GM12878 (cell line): ENCODE data around the gene CCDC85B.

Source experiments
- DPF2 ChIP-seq: fragments of 450-650 bp; IDR thresholded peaks from 2 replicates; pipeline ENCODE4 v1.6.1; 2017; ENCODE audit warnings: mild to moderate bottlenecking
- EZH2 ChIP-seq: IDR thresholded peaks from 2 replicates; pipeline ENCODE4 v1.6.1; 2012; ENCODE audit warnings: low read depth, mild to moderate bottlenecking, control low read depth, inconsistent platforms, low read length, borderline replicate concordance; ENCODE audit not compliant: control insufficient read depth
- POLR2A ChIP-seq: IDR thresholded peaks from 2 replicates; pipeline ENCODE4 v1.6.1; 2011; ENCODE audit warnings: low read depth, mild to moderate bottlenecking, low read length
- POLR2AphosphoS5 ChIP-seq: IDR thresholded peaks from 2 replicates; pipeline ENCODE4 v1.6.1; 2011; ENCODE audit warnings: mild to moderate bottlenecking, low read length, inconsistent platforms
- SIX5 ChIP-seq: IDR thresholded peaks from 2 replicates; pipeline ENCODE4 v1.6.1; 2011; ENCODE audit warnings: mild to moderate bottlenecking, low read depth, low read length, moderate library complexity; ENCODE audit not compliant: severe bottlenecking
- SRF ChIP-seq, 2 experiments: IDR thresholded peaks; 2 replicates each; pipeline ENCODE4 v1.6.1; 2011; ENCODE audit warnings: low read depth in 2 of 2, low read length in 2 of 2, mild to moderate bottlenecking in 1 of 2, moderate library complexity in 1 of 2
- TF ChIP-seq, protein P1 (sequence below): IDR thresholded peaks from 2 replicates; pipeline ENCODE4 v1.6.1; 2011; ENCODE audit warnings: low read depth, mild to moderate bottlenecking, low read length, moderate library complexity, borderline replicate concordance; ENCODE audit errors: extremely low read depth
- TF ChIP-seq, protein P2 (sequence below), 3 experiments: IDR thresholded peaks in 2 of 3; conservative IDR thresholded peaks in 1 of 3; 2 replicates each; pipeline ENCODE4 v1.5.1; 2011; ENCODE audit warnings: low read depth in 3 of 3, low read length in 3 of 3, mild to moderate bottlenecking in 3 of 3, control low read depth in 2 of 3, moderate library complexity in 2 of 3, inconsistent platforms in 1 of 3, mixed read lengths in 1 of 3; ENCODE audit not compliant: control insufficient read depth in 2 of 3, insufficient read depth in 1 of 3; ENCODE audit errors: extremely low read depth in 1 of 3

DNA sequence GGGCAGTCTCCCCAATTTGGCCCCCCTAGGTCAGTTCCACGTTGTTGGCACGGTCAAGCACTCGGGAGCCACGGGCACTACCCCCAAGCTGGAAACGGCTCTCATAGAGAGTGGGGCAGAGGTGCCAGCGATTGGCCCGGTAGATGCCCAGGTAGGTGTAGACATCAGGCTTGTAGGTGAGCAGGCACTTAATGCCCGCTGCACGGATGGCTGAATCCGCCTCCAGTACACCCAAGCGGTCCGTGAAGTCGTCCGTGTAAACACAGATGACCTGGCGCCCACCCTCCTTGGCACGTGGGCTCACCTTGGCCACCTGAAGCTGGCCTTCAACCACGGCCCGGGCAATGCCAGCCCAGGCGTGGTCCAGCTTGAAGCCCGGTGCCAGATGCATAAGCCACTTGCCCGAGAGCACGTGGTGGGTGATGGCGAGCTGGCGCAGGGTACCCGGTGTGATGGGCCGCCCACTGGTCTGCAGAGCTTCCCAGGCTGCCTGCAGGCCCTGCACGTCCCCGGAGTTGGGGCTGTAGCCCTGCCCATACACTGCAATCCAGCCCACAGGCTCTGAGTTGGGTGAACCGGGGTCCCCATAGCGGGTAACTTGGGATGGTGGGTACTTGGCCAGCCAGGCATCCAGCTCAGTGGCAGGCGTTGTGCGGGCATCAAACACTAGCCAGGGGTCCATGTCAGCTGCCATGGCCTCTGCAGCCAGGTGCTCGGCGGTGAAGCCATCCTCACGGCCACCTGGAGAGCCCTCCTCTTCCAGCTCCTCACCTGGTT, 27.1 kb downstream of the CCDC85B start:
- TF ChIP-seq SIX5 = no peak
- TF ChIP-seq POLR2A = peak; percentile 54
- TF ChIP-seq POLR2AphosphoS5 = no peak
- TF ChIP-seq SRF (IDR thresholded peaks at IDR 0.05; ENCODE audit: low read depth in 2 of 2, low read length in 2 of 2) = 0 out of 4 replicates have a peak, but pooled peaks of 1 of the 2 experiments have one; percentile 3
- no peak for TF ChIP-seq EZH2
- TF ChIP-seq, protein P1, sequence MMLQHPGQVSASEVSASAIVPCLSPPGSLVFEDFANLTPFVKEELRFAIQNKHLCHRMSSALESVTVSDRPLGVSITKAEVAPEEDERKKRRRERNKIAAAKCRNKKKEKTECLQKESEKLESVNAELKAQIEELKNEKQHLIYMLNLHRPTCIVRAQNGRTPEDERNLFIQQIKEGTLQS = no peak
- no peak for TF ChIP-seq DPF2
- TF ChIP-seq, protein P2, sequence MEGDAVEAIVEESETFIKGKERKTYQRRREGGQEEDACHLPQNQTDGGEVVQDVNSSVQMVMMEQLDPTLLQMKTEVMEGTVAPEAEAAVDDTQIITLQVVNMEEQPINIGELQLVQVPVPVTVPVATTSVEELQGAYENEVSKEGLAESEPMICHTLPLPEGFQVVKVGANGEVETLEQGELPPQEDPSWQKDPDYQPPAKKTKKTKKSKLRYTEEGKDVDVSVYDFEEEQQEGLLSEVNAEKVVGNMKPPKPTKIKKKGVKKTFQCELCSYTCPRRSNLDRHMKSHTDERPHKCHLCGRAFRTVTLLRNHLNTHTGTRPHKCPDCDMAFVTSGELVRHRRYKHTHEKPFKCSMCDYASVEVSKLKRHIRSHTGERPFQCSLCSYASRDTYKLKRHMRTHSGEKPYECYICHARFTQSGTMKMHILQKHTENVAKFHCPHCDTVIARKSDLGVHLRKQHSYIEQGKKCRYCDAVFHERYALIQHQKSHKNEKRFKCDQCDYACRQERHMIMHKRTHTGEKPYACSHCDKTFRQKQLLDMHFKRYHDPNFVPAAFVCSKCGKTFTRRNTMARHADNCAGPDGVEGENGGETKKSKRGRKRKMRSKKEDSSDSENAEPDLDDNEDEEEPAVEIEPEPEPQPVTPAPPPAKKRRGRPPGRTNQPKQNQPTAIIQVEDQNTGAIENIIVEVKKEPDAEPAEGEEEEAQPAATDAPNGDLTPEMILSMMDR (IDR thresholded peaks at IDR 0.05 in 2 of 3, conservative IDR thresholded peaks at IDR 0.05 in 1 of 3; ENCODE audit: control insufficient read depth in 2 of 3, extremely low read depth in 1 of 3, insufficient read depth in 1 of 3, low read depth in 3 of 3, low read length in 3 of 3) = no peak
